ENCODE measurements around the gene TRMO.

DNA sequence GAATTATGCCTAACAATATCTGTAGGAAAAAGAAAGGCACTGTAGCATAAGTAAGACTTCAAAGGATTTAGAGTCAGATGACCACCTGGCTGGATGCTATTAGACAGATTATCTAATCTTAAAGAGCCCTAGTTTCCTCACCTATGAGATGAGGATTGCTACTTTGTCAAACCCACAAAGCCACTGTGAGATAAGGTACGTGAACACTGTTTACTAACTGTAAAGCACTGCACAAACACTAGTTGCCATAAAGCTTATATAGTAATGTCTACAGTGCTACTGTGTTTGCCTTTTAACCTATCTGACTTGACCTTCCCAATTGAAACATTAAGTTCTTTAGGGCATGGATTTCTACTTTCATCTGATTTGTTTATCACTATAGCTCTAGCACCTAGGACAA, 10.3 kb downstream of the TRMO start:
- TF ChIP-seq BHLHE40 (IDR thresholded peaks at IDR 0.05; ENCODE audit: borderline replicate concordance) = no peak
- TF ChIP-seq LEF1 (IDR thresholded peaks at IDR 0.05; ENCODE audit: borderline replicate concordance) = no peak
- TF ChIP-seq ELF4 (IDR thresholded peaks at IDR 0.05) = no peak
- no peak for TF ChIP-seq FOXA1 (IDR thresholded peaks at IDR 0.05)
- no peak for TF ChIP-seq SUZ12 (IDR thresholded peaks at IDR 0.05)
- no peak for TF ChIP-seq SP1 (IDR thresholded peaks at IDR 0.05)

All from HEK293T (cell line).